T-cell (primary cell): ENCODE data around the gene ZNF362. TPM values are rescaled to one million over a fixed set of nuclear protein-coding genes. Genes with fewer than 3 reads are reported as not detected.

ENCODE experiments used
- ATAC-seq, 4 experiments: fragments of 200-7000 bp in 3 of 4; fragments of 150-1000 bp in 1 of 4; cut with Tn5 transposase; replicated peaks in 1 of 4; 1 replicate in 3 of 4; 2 replicates in 1 of 4; pipeline ENCODE4 v1.10.0; 2021; ENCODE audit warnings: moderate library complexity in 3 of 4, mild to moderate bottlenecking in 2 of 4, moderate number of reproducible peaks in 1 of 4
- CTCF ChIA-PET, 2 donors: fragments of 300-600 bp; sonication (Branson Sonifier 250); formaldehyde crosslinking; loops; one replicate each; lab custom pipeline; 2022; ENCODE audit warnings: antibody characterized with exemption in 2 of 2; lab: Charles Lee
- POLR2A ChIA-PET, 2 donors: fragments of 300-600 bp; sonication (Branson Sonifier 250); formaldehyde crosslinking; loops; one replicate each; lab custom pipeline; 2022; ENCODE audit warnings: antibody characterized with exemption in 2 of 2; lab: Charles Lee
- DNase-seq, 35 experiments: peaks; one replicate each; pipeline versions ENCODE4 v3.0.0 to v3.0.0-alpha.2; 2013 to 2023
- H3K27ac ChIP-seq: one replicate; pipeline ENCODE4 v1.5.1; 2013; ENCODE audit warnings: low read length
- H3K27me3 ChIP-seq, 2 experiments: replicated peaks in 1 of 2; 1 replicate in 1 of 2; 2 replicates in 1 of 2; pipeline versions ENCODE4 v1.6.1 to v1.7.0; 2013; ENCODE audit warnings: low read length in 1 of 2, mixed read lengths in 1 of 2; ENCODE audit not compliant: control insufficient read depth in 2 of 2, insufficient read depth in 2 of 2; ENCODE audit errors: extremely low read depth in 1 of 2
- H3K36me3 ChIP-seq, 2 donors: 1 replicate in 1 of 2; 2 replicates in 1 of 2; pipeline versions ENCODE4 v1.6.1 to v1.7.0; 2013; ENCODE audit warnings: low read length in 1 of 2; ENCODE audit not compliant: control insufficient read depth in 2 of 2, insufficient read depth in 1 of 2; ENCODE audit errors: extremely low read depth in 1 of 2
- H3K4me1 ChIP-seq, 2 experiments: 1 replicate in 1 of 2; 2 replicates in 1 of 2; pipeline versions ENCODE4 v1.6.1 to v1.7.0; 2013; ENCODE audit warnings: low read length in 2 of 2, mixed read lengths in 1 of 2; ENCODE audit not compliant: insufficient read depth in 2 of 2, control insufficient read depth in 1 of 2; ENCODE audit errors: extremely low read depth in 1 of 2
- H3K4me3 ChIP-seq, 2 donors: 1 replicate in 1 of 2; 2 replicates in 1 of 2; pipeline versions ENCODE4 v1.5.1 to v1.7.0; 2013; ENCODE audit warnings: mild to moderate bottlenecking in 2 of 2, low read length in 1 of 2, moderate library complexity in 1 of 2; ENCODE audit not compliant: control insufficient read depth in 1 of 2; ENCODE audit errors: extremely low read depth in 1 of 2
- H3K9me3 ChIP-seq: 2 replicates; pipeline ENCODE4 v1.7.0; 2013
- H3K27ac Mint-ChIP-seq, 2 donors: one replicate each; pipeline ENCODE4 v1.8.0; 2020 to 2021; ENCODE audit warnings: mild to moderate bottlenecking in 2 of 2, mixed read lengths in 2 of 2
- H3K27me3 Mint-ChIP-seq, 2 donors: one replicate each; pipeline ENCODE4 v1.8.0; 2021 to 2022; ENCODE audit warnings: mixed read lengths in 2 of 2
- H3K36me3 Mint-ChIP-seq: one replicate; pipeline ENCODE4 v1.8.0; 2021; ENCODE audit warnings: mixed read lengths
- H3K4me1 Mint-ChIP-seq, 3 donors: one replicate each; pipeline ENCODE4 v1.8.0; 2020 to 2022; ENCODE audit warnings: mixed read lengths in 3 of 3, mild to moderate bottlenecking in 1 of 3
- H3K4me3 Mint-ChIP-seq, 3 donors: one replicate each; pipeline ENCODE4 v1.8.0; 2020 to 2022; ENCODE audit warnings: mild to moderate bottlenecking in 3 of 3, mixed read lengths in 3 of 3, moderate library complexity in 3 of 3
- H3K9me3 Mint-ChIP-seq, 3 donors: one replicate each; pipeline ENCODE4 v1.8.0; 2020 to 2022; ENCODE audit warnings: mixed read lengths in 3 of 3
- WGBS: methylation state at CpG from one replicate; pipeline ENCODE4 v1.1.5; 2013; ENCODE audit warnings: missing lambda C conversion rate; ENCODE audit not compliant: insufficient coverage; 5-methylcytosine and 5-hydroxymethylcytosine counted together
- total RNA-seq, 35 experiments: library from RNA in 6 of 35; stranded (reverse) in 6 of 35; fragments of 120-200 nt in 1 of 35; gene quantifications; one replicate each; pipeline versions ENCODE4 v1.2.1 to v1.2.4 and lab custom pipeline; 2013 to 2026

Gene ZNF362
- total RNA-seq, 5 donors from 2014 or later (not counting 1 experiment from before 2014, with no cell fraction given) = 22.9 to 31.4 (median 24.5) TPM

- H3K4me1 ChIP-seq = peaks cover 9 to 34% of the 10 kb centered on the region in 2 experiments
- Mint-ChIP-seq H3K27ac (peak overlapping the region; percentile 44 to 53), H3K9me3 (no peaks in the 10 kb centered on the region), H3K36me3 (no peaks in the 10 kb centered on the region), H3K27me3 (peaks cover 0 to 3% of the 10 kb centered on the region in 2 donors), H3K4me1 (peaks cover 30 to 34% (median 32%) of the 10 kb centered on the region in 3 donors), H3K4me3 (peak overlapping the region; percentile 52 to 66 (median 56))
- H3K4me3 ChIP-seq = peak overlapping the region; percentile 29 to 62
- no peaks in the 10 kb centered on the region for H3K9me3 ChIP-seq
- ATAC-seq (peak; percentile 28 to 39 (median 37)), DNase-seq (peak in 31 of 35 experiments; percentile 6 to 59 (median 23))
- no peaks in the 10 kb centered on the region for H3K27me3 ChIP-seq
- ChIA-PET POLR2A (no interaction called here), CTCF (no interaction called here)
- H3K36me3 ChIP-seq = no peaks in the 10 kb centered on the region
- H3K27ac ChIP-seq = no peak overlapping the region
- WGBS = 17% methylated on average over 51 of the region's 70 CpGs
These were observed 708 bp upstream of the ZNF362 start for GRCh38 chr1:33255347-33256220.

GRCh38 chr1:33256221-33256470 is 146 bp upstream of the ZNF362 start:
- ChIA-PET POLR2A (no interaction called here), CTCF (no interaction called here)
- WGBS = 0% methylated on average over 32 of the region's 43 CpGs
- no peaks in the 10 kb centered on the region for H3K9me3 ChIP-seq
- Mint-ChIP-seq H3K27ac (no peak overlapping the region), H3K4me3 (peak overlapping the region; percentile 47 to 96 (median 49)), H3K36me3 (no peaks in the 10 kb centered on the region), H3K27me3 (peaks cover 0 to 2% of the 10 kb centered on the region in 2 donors), H3K9me3 (no peaks in the 10 kb centered on the region), H3K4me1 (peaks cover 32 to 36% (median 34%) of the 10 kb centered on the region in 3 donors)
- H3K27ac ChIP-seq = no peak overlapping the region
- no peak overlapping the region for H3K4me3 ChIP-seq
- ATAC-seq = peak in 1 of 4 experiments; percentile 26
- H3K36me3 ChIP-seq = no peaks in the 10 kb centered on the region
- no peak for DNase-seq
- no peaks in the 10 kb centered on the region for H3K27me3 ChIP-seq
- H3K4me1 ChIP-seq = peaks cover 9 to 34% of the 10 kb centered on the region in 2 experiments

- no peaks in the 10 kb centered on the region for H3K27me3 ChIP-seq
- peak overlapping the region; percentile 81 to 93 for H3K4me3 ChIP-seq
- Mint-ChIP-seq H3K4me1 (peaks cover 40 to 45% (median 43%) of the 10 kb centered on the region in 3 donors), H3K27me3 (no peaks in the 10 kb centered on the region), H3K4me3 (peak overlapping the region; percentile 96 to 98 (median 97)), H3K9me3 (no peaks in the 10 kb centered on the region), H3K27ac (peak overlapping the region; percentile 94 to 97), H3K36me3 (no peaks in the 10 kb centered on the region)
- ATAC-seq (no peak), DNase-seq (no peak)
- ChIA-PET POLR2A (interaction anchor here (0.6 to 0.8 kb wide), 4 partner anchors 9 to 130 kb away, joined by 4 to 9 read pairs (median 5); no protein-coding TSS in a partner anchor), CTCF (interaction anchor here in 1 of 2 donors (0.7 kb wide), 1 partner anchor 122 kb away, joined by 5 read pairs; no protein-coding TSS in a partner anchor)
- no peaks in the 10 kb centered on the region for H3K9me3 ChIP-seq
- peaks cover 9 to 34% of the 10 kb centered on the region in 2 experiments for H3K4me1 ChIP-seq
- H3K27ac ChIP-seq = peak overlapping the region; percentile 59
- H3K36me3 ChIP-seq = no peaks in the 10 kb centered on the region
- 12% methylated on average over 6 of the region's 18 CpGs for WGBS
These were observed 997 bp downstream of the ZNF362 start for GRCh38 chr1:33257207-33257771.

GRCh38 chr1:33257772-33258712 is 1.8 kb downstream of the ZNF362 start:
- H3K27me3 ChIP-seq = no peaks in the 10 kb centered on the region
- ChIA-PET POLR2A (interaction anchor here (0.5 to 0.8 kb wide), 4 partner anchors 9 to 131 kb away, joined by 4 to 9 read pairs (median 4); partner anchors contain the start of gene TRIM62 (in 1 of the 2)), CTCF (interaction anchor here in 1 of 2 donors (0.7 kb wide), 1 partner anchor 123 kb away, joined by 5 read pairs; no protein-coding TSS in a partner anchor)
- H3K4me3 ChIP-seq = peak overlapping the region; percentile 81 to 93
- Mint-ChIP-seq H3K27me3 (no peaks in the 10 kb centered on the region), H3K36me3 (no peaks in the 10 kb centered on the region), H3K4me3 (peak overlapping the region; percentile 96 to 98 (median 97)), H3K27ac (peak overlapping the region in 1 of 2 donors; percentile 94), H3K4me1 (peaks cover 44 to 48% (median 45%) of the 10 kb centered on the region in 3 donors), H3K9me3 (no peaks in the 10 kb centered on the region)
- no peaks in the 10 kb centered on the region for H3K9me3 ChIP-seq
- H3K27ac ChIP-seq = no peak overlapping the region
- peaks cover 9 to 34% of the 10 kb centered on the region in 2 experiments for H3K4me1 ChIP-seq
- H3K36me3 ChIP-seq = no peaks in the 10 kb centered on the region
- no peak for ATAC-seq
- 70% methylated on average over 4 of the region's 19 CpGs for WGBS
- no peak for DNase-seq

GRCh38 chr1:33258788-33259274 is 2.5 kb downstream of the ZNF362 start:
- ChIA-PET CTCF (no interaction called here), POLR2A (no interaction called here)
- Mint-ChIP-seq H3K36me3 (no peaks in the 10 kb centered on the region), H3K27me3 (no peaks in the 10 kb centered on the region), H3K9me3 (no peaks in the 10 kb centered on the region), H3K4me1 (peaks cover 45 to 51% (median 45%) of the 10 kb centered on the region in 3 donors), H3K4me3 (peak overlapping the region; percentile 96 to 98 (median 97)), H3K27ac (no peak overlapping the region)
- ATAC-seq (no peak), DNase-seq (no peak)
- WGBS = no CpG with 5 or more reads among the region's 2 CpGs
- peaks cover 9 to 34% of the 10 kb centered on the region in 2 experiments for H3K4me1 ChIP-seq
- no peaks in the 10 kb centered on the region for H3K36me3 ChIP-seq
- H3K27me3 ChIP-seq = no peaks in the 10 kb centered on the region
- H3K27ac ChIP-seq = no peak overlapping the region
- H3K4me3 ChIP-seq = no peak overlapping the region
- H3K9me3 ChIP-seq = no peaks in the 10 kb centered on the region
